NCI-H2196 treated with DMSO at 0.1 percent for 48 hours (cell line): Measurements from ENCODE around the gene MEFV.
"Not testable (repeated sequence)": the region's sequence is repeated elsewhere in the genome, so short reads cannot be mapped to it uniquely, and the experiment has no call there.

Source experiments
- DNase-seq: peaks from one replicate; lab custom pipeline; 2025; ENCODE audit not compliant: unreplicated experiment; lab: John Stamatoyannopoulos, UW

Gene MEFV

DNA sequence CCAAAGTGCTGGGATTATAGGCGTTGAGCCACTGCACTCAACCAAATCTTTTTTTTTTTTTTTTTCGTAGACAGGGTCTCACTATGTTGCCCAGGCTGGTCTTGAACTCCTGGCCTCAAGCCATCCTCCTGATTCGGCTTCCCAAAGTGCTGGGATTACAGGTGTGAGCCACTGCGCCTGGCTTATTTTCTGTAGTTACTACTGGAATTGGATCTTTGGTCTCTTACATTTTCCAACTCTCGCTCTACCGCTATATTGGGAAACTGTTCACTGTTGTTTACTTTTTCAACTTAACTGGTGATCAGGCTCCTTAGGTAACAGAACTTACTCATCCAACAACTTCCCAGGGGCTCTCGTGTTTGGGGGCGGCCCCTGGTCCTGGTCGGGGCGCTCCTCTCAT lies 35.6 kb downstream of the MEFV start:
- DNase-seq: no peak

DNA sequence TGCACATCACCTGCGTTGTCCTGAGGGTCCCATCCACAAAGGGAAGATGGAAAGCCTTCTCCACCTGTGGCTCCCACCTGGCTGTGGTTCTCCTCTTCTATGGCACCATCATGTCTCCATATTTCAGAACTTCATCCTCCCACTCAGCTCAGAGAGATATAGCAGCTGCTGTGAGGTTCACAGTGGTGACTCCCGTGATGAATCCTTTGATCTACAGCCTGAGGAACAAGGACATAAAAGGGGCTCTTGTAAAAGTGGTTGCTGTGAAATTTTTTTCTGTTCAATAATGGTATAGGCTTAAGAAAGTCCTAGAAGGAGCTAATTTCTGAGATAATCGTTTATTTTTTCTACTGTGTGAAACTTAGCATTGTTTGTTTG lies 40.2 kb downstream of the MEFV start:
- DNase-seq: no peak

DNA sequence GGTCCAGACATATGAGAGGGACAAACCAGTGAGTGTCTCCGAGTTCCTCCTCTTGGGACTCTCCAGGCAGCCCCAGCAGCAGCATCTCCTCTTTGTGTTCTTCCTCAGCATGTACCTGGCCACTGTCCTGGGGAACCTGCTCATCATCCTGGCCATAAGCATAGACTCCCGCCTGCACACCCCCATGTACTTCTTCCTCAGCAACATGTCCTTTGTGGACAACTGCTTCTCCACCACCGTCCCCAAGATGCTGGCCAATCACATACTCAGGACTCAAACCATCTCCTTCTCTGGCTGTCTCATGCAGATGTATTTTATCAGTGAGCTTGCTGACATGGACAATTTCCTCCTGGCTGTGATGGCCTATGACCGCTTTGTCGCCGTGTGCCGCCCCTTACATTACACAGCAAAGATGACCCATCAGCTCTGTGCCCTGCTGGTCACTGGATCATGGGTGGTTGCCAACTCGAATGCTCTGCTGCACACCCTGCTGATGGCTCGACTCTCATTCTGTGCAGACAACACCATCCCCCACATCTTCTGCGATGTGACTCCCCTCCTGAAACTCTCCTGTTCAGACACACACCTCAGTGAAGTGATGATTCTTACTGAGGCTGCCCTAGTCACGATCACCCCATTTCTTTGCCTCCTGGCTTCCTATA lies 40.7 kb downstream of the MEFV start:
- DNase-seq: no peak

DNA sequence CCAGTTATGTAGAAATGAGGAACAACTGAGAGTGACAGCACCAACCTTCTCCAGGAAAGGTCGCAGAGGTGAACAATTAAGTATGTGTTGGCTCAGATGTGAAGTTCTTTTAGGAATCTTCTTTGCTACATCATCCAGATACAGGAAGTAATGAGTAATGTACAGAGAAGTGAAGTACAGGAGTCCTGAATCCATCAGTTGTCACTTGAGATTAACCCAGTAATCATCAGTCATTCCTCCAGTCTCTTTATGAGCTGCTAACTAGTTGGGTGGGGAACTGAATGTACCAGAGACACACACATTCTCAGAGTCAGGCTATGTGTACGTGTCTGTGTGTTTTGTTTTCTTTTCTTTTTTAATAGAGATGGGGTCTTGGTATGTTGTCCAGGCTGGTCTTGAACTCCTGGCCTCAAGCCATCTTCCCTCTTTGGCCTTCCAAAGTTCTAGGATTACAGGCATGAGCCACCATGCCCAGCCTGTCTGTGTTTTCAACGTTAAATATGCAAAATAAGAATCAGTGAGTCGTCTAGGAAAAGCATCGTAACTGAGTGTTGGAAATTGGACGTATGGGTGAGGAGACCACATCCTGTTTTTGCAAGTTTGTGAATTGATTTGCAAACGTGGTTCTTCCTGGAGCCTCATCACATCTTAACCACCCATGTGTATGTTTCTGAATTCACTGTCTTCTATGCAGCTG lies 41.4 kb downstream of the MEFV start:
- no peak for DNase-seq

DNA sequence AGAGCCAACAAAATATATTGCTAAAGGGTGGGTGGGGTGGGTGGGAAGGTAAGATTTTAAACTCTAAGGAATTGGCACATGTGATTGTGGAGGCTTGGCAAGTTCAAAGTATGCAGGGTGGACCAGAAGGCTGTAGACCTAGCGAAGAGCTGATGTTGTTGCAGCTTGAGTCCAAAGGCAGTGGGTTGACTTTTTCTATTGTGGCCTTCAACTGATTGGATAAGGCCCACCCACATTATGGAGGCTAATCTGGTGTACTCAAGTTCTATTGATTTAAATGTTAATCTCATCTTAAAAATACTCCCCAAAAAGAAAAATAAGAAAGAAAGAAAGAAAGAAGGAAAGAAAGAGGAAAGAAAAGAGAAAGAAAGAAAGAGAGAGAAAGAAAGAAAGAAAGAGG lies 43.9 kb downstream of the MEFV start:
- no peak for DNase-seq

DNA sequence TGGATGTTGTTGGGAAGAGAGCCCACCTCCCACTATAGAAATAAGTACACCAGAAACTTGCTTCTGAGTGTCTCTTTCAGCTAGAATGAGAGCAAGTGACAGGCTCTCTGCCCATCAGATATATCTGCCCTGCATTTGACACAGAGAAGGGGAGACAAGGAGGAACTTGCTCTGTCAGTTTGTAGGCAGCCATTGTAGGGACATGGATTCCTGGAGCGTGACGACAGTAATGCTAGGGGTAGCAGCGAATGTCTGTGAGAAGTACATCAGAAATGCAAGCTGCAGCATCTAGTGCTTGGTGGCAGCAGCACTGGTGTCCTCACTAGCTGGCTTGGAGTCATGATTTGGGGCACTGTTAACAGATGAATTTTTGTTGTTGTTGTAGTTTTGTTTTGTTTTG lies 44.4 kb downstream of the MEFV start:
- no peak for DNase-seq

DNA sequence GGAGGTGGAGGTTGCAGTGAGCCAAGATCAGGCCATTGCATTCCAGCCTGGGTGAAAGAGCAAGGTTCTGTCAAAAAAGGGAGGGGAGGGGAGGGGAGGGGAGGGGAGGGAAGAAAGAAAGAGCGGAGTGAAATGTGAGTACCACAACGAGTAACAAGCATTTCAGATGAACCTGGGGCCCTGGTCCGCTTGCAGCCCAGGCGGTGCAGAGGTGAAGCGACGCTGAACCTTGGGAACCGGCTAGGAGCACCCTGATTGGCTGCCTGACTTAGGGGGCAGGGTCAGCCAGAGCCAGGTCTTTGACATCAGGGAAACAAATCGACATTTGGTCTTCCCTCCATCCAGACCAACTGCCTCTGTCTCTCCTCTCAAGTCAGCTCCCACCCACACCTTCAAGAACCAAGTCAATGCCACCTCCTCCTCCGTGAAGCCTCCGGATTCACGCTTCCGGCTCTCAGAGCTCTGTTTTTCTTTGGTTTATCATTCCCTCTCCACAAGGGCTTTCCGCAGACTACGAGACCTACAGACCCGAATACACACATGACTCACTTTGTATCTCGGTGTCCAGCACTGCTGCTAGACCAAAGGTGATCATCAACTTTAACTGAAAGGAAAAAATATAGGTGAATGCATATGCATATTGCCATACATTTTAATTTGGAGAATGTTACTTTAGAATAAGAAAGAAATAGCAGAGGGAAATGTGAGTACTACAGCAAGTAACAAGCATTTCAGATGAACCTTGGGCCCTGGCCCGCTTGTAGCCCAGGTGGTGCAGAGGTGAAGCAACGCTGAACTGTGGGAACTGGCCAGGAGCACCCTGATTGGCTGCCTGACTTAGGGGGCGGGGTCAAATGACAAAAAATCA lies 49.1 kb downstream of the MEFV start:
- no peak for DNase-seq

DNA sequence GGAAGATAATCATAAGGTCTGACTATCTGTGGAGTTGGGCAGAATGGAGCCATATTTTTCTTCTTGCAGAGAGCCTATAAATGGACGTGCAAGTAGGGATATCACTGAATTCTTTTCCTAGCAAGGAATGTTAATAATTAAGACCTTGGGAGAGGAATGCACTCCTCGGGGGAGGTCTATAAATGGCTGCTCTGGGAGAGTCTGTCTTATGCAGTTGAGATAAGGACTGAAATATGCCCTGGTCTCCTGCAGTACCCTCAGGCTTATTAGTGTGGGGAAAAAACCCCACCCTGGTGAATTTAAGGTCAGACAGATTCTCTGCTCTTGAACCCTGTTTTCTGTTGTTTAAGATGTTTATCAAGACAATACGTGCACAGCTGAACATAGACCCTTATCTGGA lies 50.5 kb downstream of the MEFV start:
- not testable (repeated sequence) for DNase-seq

DNA sequence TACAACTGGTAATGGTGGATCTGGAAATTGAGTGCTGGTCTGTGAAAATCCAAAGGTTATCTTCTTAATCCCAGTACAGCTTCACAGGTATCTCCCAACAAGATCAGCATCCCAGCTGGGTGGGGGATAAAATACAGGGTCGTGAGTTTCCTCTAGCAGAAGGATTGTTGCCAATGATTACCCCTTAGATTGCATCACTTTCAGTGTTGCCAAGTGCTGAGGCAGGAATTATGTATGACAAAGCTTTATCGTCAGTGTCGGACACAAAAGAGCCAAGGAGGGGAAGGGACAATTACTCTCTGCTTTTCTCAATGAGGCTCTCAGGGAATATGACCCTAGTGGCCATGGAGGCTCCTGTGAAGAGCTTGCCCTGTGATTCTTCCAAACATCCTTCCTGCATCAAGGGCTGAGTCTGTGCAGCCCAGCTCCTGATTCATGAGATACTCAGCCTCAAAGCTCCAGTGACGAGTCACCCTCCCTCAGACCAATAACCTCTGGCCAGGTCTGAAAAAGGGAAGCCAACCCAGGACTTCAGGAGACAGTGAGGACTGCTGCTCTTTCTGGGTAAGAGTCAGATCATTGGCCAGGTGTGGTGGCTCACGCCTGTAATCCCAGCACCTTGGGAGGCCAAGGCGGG lies 53.4 kb downstream of the MEFV start:
- DNase-seq: no peak

DNA sequence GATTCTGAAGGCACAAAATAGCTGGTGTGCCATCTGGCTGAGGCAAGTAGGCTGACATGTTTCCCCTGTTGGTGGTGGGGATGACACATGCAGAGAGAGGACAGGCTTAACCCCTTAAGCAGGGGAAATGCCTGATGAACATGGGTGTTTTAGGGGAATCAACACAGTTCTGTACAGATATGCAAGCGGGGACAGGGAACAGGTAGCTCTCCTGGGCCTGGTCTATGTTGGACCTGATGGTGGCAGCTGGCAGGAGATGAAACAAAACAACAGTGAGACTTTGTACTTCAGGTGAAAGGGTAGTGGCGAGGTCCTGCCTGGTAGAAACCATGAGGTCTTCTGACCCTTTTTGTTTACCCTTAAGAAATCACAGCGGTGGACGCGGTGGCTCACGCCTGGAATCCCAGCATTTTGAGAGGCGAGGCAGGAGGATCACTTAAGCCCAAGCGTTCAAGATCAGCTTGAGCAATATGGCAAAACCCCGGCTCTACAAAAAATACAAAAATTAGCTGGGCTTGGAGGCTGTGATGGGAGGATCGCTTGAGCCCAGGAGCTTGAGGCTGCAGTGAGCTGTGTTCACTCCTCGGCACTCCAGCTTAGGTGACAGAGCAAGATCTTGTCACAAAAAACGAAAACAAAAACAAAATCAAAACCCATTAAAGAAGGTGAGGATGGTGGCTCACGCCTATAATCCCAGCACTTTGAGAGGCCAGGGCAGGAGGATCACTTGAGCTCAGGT lies 57.9 kb downstream of the MEFV start:
- no peak for DNase-seq

DNA sequence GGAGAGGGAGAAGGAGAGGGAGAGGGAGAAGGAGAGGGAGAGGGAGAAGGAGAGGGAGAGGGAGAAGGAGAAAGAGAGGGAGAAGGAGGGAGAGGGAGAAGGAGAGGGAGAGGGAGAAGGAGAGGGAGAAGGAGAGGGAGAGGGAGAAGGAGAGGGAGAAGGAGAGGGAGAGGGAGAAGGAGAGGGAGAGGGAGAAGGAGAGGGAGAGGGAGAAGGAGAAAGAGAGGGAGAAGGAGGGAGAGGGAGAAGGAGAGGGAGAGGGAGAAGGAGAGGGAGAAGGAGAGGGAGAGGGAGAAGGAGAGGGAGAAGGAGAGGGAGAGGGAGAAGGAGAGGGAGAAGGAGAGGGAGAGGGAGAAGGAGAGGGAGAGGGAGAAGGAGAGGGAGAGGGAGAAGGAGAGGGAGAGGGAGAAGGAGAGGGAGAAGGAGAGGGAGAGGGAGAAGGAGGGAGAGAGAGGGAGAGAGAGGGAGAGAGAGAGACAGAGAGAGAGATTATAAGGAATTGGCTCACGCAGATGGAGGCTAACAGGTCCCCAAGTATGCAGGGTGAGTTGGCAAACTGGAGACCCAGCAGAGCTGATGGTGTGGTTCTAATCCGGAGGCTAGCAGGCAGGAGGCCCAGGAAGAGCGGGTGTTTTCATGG lies 58.6 kb downstream of the MEFV start:
- not testable (repeated sequence) for DNase-seq

DNA sequence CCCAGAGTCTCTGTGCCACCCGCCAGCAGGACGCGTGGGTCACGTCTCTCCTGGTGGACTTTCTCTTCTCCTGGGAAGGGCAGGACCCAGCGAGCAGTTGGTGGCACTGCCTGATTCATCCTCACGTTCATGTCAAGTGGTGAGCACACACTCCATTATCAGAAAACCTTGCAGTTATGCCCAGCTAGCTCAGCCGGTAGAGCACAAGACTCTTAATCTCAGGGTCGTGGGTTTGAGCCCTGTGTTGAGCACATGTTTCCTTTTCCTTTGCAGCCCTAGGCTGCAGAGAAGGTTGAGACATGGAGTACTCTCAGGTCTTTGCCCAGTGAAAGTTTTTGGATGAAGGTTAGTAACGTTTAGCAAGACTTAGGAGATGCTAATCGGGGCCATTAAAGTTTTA lies 60.5 kb downstream of the MEFV start:
- no peak for DNase-seq

DNA sequence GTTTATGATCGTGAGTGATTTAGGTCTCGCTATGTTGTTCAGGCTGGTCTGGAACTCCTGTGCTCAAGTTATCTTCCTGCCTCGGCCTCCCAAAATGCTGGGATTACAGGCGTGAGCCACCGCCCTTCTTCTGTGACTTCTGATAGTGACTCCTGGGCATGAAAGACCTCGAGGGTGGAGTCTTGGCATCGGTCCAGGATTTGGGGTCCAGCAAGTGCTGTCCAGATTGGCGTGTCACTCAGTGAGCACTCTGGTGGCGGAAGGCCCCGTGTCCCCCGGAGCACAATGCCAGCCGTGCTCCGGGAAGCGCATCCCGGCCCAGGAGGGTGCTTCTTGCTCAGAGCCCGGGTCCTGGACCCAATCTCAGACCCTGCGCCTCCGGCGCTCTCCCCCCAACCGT lies 61.6 kb downstream of the MEFV start:
- DNase-seq: no peak

DNA sequence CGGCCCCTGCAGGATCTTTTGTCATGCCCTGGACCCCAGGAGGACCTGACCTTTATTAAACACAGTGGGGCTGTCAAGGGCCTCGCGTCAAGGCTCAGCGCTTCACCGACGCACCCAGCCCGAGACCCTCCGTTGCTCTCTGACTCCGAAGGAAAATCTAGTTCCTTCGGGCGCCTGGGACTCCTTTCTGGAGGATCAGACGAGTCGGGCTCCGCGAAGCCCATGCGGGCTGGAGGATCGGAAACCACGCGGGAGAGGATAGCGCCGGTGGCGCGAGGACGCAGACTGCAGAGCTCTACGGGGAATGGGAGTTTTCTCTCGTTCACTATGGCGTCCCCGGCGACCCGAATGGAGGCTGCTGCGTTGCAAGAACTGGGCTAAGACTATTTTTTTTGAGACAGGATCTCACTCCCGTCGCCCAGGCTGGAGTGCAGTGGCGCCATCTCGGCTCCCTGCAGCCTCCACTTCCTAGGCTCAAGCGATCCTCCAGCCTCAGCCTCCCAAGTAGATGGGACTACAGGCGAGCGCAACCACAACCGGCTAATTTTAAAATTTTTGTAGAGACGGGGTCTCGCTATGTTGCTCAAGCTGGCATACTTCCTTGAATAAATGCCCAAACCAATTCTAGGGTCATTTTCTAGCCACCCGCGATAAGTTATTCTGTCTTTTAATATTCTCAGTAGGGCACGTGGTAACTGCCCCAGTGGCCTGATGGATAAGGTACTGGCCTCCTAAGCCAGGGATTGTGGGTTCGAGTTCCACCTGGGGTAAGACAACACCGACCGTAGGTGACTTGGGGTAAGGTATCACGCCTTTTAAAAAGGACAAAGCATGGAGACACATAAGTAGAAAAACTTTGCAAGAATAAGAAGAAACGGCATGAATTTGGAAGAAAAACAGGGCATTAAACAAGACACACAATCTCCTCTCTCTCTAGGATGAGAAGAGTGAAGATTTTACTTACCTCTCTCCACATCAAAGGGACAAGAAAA lies 62.9 kb downstream of the MEFV start:
- DNase-seq: no peak

DNA sequence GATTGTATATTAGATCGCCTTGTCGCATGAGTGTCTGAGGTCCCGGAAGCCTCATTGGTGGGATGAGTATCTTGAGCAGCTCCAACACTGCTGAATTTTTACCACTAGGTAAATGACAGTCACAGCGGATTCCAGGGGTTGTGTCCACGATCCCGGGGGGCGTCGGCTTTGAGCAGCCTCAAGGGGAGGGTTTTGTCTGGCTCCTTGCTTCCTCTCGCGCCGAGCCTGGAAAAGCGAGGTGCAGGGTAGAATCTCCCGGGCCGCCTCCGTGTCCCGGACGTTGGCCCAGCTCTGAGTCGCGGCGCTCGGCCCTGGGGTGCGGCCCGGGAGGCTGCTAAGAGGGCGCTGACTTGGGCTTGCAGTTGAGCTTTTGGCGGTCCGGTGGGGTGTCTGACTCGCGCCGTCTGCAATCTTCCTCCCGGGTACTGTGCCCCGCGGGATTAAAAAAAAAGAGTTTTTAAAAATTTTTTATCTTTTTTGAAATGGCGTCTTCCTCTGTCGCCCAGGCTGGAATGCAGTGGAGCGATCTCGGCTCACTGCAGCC lies 63.9 kb downstream of the MEFV start:
- no peak for DNase-seq
